LNCAP (cell line): ENCODE data around the gene FAM78A.

Experiments used
- CTCF ChIP-seq: fragments of 450-650 bp; IDR thresholded peaks from 2 replicates; pipeline ENCODE4 v1.5.1; 2017; ENCODE audit warnings: mild to moderate bottlenecking

The FAM78A gene

GRCh38 chr9:131271506-131271931 is 4.8 kb downstream of the FAM78A start:
- no peak for TF ChIP-seq CTCF

GRCh38 chr9:131270171-131271015 is 5.9 kb downstream of the FAM78A start:
- TF ChIP-seq CTCF = no peak

- TF ChIP-seq CTCF = no peak
Measured at GRCh38 chr9:131266266-131267229, 9.8 kb downstream of the FAM78A start.

GRCh38 chr9:131264231-131264630 is 12.1 kb downstream of the FAM78A start:
- no peak for TF ChIP-seq CTCF

- TF ChIP-seq CTCF = no peak
Measured at GRCh38 chr9:131263701-131264100, 12.6 kb downstream of the FAM78A start.

- no peak for TF ChIP-seq CTCF
Measured at GRCh38 chr9:131262327-131263032, 13.8 kb downstream of the FAM78A start.

GRCh38 chr9:131260751-131261452 is 15.4 kb downstream of the FAM78A start:
- TF ChIP-seq CTCF = no peak
